Activated naive CD8-positive, alpha-beta T cell treated with anti-CD3 and anti-CD28 coated beads, Interleukin-2, amount 50 U/mL, for 16 hours (primary cell): ENCODE data around the gene NUCB1.
"Not testable (repeated sequence)": the region's sequence is repeated elsewhere in the genome, so short reads cannot be mapped to it uniquely, and the experiment has no call there.

ENCODE experiments used
- DNase-seq: peaks from one replicate; pipeline ENCODE4 v3.0.0-alpha.2; 2020; ENCODE audit warnings: low read depth, low spot score

The NUCB1 gene

DNA sequence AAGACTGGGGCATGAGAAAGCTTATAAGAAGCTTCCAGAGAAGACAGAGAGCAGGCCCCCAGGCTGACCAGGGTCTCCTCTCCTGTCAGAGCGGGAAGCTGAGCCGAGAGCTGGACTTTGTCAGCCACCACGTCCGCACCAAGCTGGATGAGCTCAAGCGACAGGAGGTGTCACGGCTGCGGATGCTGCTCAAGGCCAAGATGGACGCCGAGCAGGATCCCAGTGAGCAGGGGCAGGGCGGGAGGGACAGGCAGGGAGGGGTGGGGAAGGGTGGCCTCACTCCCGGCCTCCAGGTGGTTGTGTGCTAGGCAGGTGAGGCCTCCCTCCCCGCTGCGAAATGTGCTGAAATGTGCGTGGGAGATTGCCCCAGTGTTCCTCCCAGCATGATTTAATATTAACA lies 5.6 kb downstream of the NUCB1 start:
- DNase-seq: no peak

DNA sequence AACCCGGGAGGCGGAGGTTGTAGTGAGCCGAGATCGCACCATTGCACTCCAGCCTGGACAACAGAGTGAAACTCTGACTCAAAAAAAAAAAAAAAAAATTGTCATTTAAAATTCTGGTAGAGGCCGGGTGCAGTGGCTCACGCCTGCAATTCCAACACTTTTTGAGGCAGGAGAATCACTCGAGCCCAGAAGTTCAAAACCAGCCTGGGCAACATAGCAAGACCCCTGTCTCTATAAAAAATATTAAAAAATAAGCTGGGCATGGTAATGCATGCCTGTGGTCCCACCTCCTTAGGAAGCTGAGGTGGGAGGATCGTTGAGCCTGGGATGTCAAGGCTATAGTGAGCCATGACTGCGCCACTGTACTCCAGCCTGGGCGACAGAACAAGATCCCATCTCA lies 6.2 kb downstream of the NUCB1 start:
- no peak for DNase-seq

DNA sequence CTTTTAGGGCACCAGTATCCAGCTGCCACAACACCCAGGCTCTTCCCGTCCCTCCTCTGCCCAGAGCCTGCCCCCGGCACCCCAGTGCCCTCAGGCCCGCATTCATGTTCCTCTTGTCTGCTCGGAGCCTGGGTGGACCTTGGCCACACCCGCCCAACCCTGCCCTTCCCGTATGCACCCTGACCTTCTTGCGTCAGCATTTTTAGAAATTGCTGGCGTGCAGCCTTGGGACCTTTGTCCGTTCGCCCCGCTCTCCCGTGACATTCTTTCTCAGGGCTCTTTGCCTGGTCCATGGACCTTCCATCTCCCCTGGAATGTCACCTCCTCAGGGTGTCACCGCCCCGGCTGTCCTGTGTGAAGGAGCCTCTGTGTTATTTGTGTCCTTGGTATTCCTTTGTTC lies 7.6 kb downstream of the NUCB1 start:
- no peak for DNase-seq

DNA sequence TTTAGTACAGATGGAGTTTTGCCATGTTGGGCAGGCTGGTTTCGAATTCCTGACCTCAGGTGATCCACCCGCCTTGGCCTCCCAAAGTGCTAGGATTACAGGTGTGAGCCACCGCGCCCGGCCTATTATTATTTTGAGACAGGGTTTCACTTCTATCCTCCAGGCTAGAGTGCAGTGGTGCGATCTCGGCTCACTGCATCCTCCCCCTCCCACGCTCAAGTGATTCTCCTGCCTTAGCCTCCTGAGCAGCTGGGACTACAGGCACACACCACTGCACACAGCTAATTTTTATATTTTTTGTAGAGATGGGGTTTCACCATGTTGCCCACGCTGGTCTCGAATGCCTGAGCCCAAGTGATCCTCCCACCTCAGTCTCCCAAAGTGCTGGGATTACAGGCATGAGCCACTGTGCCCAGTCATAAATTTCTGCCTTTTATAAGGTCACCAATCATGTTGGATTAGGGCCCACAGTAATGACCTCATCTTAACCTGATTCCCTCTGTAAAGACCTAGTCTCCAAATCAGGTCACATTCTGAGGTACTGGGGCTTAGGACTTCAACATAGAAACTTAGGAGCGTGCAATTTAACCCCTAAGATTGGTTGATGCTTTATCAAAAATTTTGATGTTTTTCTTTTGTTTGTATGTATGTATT lies 9.4 kb downstream of the NUCB1 start:
- DNase-seq: not testable (repeated sequence)

DNA sequence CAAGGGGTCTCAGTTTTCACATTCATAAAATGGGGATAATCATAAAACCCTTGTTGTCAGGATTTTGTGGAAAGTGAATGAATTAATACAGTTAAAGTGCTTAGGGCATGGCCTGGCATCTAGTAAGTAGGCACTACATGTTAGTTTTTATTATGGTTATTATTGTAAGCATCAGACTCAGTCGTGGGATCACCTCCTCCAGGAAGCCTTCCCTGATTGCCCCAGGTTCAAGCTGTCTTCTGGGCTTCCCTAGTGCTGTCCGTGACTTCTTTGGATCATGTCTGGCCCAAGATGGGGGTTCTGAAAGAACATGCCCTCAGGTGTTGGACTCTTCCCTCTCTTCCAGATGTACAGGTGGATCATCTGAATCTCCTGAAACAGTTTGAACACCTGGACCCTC lies 10.7 kb downstream of the NUCB1 start:
- no peak for DNase-seq

DNA sequence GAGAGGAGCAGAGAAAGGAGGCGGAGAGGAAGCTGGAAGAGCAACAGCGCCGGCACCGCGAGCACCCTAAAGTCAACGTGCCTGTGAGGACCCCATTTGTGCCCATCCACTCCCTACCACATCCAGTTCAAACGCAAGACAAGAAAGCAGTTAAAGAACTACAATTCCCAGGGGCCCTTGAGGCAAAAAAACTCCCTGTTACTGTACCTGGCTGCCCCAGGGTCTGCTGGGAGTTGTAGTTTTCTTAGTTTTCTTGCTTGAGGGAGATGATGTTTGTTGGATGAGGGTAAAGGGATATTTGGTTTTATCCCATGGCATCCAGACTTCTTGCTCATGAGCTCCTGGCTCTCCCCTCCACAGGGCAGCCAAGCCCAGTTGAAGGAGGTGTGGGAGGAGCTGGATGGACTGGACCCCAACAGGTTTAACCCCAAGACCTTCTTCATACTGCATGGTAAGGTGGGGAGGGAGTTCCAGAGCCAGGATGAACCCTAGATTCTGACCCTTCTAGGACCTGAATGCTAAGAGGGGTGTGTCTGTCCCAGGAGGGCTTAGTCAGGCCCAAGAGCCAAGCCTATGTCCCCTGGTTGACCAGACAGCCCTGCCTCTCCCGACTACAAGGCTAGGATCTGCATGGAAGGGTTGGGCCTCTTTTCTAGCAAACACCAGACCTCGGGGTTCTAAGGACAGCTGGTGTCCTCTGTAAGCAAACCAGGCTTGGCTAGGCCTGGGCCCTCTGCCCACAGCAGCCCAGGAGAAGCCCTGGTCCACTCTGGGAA lies 13.2 kb downstream of the NUCB1 start:
- no peak for DNase-seq

DNA sequence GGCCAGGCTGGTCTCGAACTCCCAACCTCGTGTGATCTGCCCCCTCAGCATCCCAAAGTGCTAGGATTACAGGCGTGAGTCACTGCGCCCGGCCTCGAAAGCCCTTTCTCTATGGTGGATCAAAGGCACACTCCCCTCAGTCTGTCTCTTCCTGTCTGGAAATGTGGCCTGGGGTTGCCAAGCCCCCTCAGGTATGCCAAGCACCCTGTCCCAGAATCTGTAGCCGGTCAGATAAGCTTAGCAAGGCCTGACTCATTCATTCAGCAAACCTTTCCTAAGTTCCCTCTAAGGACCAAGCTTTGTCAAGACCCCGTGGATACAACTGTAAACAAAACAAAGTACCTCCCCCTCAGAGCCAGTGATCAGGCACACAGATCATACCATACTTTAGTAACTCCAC lies 14.1 kb downstream of the NUCB1 start:
- no peak for DNase-seq

DNA sequence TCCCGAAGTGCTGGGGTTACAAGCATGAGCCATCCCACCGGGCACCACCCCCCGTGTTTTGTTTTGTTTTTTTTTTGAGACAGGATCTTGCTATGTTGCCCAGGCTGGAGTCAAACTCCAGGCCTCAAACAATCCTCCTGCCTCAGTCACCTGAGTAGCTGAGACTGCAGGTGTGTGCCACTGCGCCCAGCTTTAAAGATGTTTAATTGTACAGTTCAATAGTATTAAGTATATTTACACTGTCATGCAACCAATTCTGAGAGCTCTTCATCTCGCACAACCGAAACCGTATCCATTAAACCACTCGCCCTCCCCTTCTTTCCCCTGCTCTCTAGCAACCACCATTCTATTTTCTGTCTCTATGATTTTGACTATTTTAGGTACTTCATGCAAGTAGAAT lies 15.6 kb downstream of the NUCB1 start:
- DNase-seq: no peak

DNA sequence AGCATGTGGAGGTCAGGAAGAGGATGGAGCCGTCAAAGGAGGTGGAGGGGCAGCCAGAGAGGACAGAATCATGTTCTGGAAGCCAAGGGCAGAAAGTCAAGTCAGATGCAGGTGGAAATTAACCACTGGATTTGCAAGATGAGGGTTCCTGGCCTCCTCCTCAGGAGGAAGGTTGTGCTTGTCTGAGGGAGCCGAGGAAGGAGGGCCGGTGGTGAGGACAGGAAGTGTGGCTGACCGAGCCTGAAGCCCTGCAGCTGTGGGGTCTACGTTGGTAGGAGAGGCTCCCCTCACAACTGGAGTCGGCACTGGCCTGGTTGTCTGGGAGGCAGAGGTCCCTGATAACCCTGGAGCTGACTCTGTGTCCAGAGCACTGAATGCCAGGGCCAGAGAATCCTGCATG lies 18.0 kb downstream of the NUCB1 start:
- no peak for DNase-seq

DNA sequence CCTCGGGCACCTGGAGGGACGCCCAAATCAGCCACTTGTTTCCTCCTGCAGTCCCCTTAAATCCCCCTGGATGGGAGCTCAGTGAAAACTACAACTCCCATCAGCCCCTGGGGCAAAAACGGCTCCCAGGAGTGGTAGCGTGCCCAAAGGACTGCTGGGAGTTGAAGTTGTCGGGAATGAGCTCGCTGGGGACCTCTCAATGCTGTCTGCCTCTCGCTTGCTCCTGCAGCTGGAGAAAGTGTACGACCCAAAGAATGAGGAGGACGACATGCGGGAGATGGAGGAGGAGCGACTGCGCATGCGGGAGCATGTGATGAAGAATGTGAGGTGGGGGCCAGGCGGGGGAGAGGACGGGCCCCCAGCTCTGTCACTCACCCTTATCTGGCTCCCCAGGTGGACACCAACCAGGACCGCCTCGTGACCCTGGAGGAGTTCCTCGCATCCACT lies 18.7 kb downstream of the NUCB1 start:
- DNase-seq: no peak

DNA sequence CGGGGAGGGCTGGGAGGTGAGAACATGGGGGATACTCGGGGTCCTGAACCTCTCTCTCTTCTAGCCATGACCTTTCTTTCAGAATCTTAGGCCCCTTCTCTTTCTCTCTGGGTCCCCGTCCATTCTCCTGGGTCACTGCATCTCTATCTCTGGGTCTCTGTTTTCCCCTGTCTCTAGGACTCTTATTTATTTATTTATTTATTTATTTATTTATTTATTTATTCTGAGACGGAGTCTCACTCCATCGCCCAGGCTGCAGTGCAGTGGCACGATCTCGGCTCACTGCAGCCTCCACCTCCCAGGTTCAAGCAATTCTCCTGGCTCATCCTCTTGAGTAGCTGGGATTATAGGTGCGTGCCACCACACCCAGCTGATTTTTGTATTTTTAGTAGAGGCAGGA lies 19.2 kb downstream of the NUCB1 start:
- not testable (repeated sequence) for DNase-seq

DNA sequence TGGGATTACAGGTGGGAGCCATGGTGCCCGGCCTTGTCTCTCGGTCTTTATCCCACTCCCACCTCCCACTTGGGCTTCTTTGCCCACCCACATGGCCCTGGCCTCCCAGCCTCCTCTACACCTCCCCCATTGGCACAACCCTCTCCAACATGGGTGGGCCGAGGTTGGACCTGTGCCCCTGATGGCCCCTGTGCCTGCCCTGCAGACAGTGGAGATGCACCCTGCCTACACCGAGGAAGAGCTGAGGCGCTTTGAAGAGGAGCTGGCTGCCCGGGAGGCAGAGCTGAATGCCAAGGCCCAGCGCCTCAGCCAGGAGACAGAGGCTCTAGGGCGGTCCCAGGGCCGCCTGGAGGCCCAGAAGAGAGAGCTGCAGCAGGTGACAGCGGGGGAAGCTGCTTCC lies 20.8 kb downstream of the NUCB1 start:
- no peak for DNase-seq

DNA sequence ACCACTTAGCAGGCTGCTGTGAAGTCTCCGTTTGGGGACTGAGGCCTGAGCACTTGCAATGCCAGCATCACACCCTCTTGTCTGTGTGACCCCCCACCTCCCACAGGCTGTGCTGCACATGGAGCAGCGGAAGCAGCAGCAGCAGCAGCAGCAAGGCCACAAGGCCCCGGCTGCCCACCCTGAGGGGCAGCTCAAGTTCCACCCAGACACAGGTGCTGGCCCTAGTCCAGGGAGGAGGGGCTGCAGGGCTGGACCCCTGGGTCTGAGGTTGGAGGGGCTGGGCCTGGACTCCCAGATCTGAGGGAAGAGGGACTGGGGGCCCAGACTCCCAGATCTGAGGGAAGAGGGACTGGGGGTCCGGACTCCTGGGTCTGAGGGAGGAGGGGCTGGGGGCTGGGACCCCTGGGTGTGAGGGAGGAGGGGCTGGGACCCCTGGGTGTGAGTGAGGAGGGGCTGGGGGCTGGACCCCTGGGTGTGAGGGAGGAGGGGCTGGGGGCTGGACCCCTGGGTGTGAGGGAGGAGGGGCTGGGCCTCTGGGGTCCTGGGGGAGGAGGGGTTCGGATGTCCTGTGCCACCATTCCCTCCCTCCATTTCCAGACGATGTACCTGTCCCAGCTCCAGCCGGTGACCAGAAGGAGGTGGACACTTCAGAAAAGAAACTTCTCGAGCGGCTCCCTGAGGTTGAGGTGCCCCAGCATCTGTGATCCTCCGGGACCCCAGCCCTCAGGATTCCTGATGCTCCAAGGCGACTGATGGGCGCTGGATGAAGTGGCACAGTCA lies 21.8 kb downstream of the NUCB1 start:
- no peak for DNase-seq

DNA sequence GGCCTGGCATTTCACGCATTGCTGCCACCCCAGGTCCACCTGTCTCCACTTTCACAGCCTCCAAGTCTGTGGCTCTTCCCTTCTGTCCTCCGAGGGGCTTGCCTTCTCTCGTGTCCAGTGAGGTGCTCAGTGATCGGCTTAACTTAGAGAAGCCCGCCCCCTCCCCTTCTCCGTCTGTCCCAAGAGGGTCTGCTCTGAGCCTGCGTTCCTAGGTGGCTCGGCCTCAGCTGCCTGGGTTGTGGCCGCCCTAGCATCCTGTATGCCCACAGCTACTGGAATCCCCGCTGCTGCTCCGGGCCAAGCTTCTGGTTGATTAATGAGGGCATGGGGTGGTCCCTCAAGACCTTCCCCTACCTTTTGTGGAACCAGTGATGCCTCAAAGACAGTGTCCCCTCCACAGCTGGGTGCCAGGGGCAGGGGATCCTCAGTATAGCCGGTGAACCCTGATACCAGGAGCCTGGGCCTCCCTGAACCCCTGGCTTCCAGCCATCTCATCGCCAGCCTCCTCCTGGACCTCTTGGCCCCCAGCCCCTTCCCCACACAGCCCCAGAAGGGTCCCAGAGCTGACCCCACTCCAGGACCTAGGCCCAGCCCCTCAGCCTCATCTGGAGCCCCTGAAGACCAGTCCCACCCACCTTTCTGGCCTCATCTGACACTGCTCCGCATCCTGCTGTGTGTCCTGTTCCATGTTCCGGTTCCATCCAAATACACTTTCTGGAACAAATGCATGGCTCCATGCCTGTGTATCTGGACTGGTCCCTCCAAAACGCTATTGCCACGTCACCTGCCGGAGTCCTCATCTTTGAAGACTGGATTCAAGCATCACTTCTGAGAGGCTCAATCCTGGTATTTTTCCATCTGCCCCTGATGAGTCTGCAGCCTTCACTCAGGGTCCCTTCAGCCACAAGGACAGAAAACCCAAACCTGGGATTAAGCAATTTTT lies 22.7 kb downstream of the NUCB1 start:
- DNase-seq: no peak

DNA sequence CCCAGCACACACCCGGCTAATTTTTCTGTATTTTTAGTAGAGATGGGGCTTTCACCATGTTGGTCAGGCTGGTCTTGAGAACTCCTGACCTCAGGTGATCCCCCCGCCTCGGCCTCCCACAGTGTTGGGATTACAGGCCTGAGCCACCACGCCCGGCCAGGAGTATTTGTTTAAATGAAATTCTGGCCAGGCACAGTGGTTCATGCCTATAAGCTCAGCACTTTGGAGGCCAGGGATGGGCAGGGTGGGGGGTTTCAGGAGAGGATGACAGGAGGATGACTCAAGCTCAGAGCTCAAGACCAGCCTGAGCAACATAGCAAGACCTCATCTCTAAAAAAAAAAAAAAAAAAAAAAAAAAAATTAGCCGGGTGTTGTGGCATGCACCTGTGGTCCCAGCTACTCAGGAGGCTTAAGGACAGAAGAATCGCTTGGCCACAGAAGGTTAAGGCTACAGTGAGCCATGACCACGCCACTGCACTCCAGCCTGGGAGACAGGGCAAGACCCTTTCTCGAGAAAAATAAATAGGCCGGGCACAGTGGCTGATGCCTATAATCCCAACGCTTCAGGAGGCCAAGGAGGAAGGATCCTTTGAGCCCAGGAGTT lies 25.2 kb downstream of the NUCB1 start:
- DNase-seq: no peak

DNA sequence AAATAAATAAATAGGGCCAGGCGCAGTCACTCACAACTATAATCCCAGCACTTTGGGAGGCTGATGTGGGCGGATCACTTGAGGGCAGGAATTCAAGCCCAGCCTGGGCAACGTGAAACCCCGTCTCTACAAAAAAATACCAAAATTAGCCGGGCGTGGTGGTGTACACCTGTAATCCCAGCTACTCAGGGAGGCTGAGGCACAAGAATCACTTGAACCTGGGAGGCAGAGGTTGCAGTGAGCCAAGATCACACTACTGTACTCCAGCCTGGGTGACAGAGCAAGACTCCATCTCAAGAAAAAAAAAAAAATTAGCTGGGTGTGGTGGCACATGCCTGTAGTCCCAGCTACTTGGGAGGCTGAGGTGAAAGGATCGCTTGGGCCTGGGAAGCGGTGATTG lies 25.8 kb downstream of the NUCB1 start:
- DNase-seq: not testable (repeated sequence)

DNA sequence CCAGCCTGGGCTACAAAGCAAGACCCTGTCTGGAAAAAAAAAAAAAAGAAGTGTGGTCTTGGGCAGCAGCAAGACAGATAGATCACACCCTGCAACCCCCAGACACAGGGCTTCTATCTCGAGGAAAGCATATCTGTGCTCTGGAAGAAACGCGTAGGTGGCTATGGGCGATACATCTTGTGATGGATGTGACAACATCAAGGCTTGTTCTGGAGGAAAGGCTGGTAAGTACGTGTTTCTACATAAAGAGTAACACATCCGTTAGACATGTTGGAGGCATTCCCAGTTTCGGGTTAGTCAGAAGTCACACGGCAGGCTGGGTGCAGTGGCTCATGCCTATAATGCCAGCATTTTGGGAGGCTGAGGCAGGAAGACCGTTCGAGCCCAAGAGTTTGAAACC lies 26.8 kb downstream of the NUCB1 start:
- DNase-seq: no peak

DNA sequence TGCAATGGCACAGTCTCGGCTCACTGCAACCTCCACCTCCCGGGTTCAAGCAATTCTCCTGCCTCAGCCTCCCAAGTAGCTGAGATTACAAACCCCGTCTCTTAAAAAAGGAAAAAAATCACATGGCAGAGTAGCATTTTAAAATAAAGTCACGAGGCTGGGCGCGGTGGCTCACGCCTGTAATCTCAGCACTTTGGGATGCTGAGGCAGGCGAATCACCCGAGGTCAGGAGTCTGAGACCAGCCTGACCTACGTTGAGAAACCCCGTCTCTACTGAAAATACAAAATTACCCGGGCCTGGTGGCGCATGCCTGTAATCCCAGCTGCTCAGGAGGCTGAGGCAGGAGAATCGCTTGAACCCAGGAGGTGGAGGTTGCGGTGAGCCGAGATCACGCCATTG lies 27.6 kb downstream of the NUCB1 start:
- DNase-seq: not testable (repeated sequence)

DNA sequence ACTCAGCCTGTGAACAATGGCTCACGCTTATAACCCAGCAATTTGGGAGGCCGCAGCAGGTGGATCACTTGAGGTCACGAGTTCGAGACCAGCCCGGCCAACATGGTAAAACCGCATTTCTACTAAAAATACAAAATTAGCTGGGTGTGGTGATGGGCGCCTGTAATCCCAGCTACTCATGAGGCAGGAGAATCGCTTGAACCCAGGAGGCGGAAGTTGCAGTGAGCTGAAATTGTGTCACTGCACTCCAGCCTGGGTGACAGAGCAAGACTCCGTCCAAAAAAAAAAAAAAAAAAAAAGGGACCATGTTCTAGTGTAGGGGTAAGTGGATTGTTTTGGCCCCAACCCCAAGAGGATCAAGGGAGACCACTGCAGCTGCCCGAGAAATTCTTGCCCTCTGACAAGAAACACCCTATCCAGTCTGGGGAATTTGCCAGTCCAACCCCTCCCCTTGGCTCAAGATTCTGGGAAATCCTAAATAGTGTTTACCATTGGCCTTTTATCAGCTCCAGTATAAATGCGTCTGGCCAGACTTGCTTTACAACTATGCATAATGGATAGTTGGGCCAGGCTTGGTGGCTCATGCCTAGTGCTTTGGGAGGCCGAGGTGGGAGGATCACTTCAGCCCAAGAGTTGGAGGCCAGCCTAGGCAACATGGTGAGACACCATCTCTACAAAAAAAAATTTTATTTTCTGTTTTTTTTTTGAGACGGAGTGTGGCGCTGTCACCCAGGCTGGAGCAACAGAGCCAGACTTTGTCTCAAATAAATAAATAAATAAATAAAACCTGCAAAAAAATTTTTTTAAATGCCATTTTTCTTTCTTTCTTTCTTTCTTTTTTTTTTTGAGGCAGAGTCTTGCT lies 28.3 kb downstream of the NUCB1 start:
- no peak for DNase-seq

DNA sequence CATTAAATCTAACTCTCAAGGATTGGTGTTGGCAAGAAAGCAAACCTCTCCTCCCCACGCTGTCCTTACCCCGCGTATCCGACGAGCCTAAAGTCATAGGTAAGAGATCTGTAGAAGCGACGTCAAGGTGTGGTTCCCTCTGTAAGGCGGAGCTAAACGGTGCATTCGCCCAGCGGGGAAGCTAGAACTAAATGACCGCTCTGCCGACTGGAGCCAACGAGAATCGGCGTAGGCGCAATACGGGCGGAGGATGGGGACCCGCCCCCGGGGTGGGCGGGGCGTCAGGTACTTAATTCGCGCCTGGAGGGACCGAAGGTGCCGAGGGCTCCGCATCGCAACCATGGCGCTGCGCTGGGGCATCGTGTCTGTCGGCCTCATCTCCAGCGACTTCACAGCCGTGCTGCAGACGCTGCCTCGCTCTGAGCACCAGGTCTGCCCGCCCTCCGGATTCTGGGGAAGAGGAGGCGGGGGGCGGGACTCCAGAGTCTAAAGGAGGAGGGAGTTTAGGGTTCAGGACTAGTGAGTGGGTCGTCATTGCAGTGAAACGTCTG lies 33.3 kb downstream of the NUCB1 start, which contains the start of gene DHDH:
DHDH (plus strand) TSS at position 318 of the 551 bp plus-strand sequence; CDS start at position 341, 23 bp downstream.
- DNase-seq: peak; percentile 51
